NCI-H524 treated with DMSO at 0.1 percent for 48 hours (cell line): Measurements from ENCODE around the gene LTB4R.
"Not testable (repeated sequence)": the region's sequence is repeated elsewhere in the genome, so short reads cannot be mapped to it uniquely, and the experiment has no call there.

ENCODE experiments used
- DNase-seq: peaks from one replicate; lab custom pipeline; 2025; lab: John Stamatoyannopoulos, UW

Gene LTB4R

GRCh38 chr14:24343795-24344660 is 32.7 kb downstream of the LTB4R start:
- no peak for DNase-seq

GRCh38 chr14:24347134-24347533 is 35.8 kb downstream of the LTB4R start:
- no peak for DNase-seq

DNA sequence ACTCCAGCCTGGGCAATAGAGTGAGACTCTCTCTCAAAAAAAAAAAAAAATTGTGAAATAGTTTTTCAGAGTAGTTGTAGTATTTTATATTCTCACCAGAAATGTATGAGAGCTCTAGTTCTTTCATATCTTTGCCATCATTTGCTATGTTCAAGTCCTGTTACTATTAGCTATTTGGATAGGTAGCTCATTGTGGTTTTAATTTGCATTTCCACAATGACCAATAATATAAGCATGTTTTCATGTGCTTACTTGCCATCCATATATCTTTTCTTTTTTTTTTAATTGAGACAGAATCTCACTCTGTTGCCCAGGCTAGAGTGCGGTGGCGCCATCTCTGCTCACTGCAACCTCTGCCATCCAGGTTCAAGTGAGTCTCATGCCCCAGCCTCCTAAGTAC is 36.9 kb downstream of the LTB4R start:
- DNase-seq: no peak

DNA sequence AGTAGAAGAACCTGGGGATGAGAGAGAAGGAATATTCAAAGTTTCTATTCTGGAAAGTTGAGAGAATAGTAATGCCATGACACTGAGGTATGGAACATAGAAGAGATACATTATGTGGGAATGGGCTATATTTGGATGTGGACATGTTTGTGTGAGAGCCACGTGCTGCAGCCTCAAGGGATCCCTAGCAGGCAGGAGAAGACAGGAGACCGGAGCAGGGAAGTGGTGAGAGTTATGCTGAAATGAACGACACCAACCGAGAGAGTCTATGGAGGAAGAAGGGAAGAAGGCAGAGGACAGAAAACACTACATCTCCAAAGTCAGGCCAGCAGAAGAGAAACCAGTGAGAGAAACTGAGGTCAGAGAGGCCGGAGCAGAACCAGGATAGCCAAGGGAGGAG is 38.4 kb downstream of the LTB4R start:
- no peak for DNase-seq

DNA sequence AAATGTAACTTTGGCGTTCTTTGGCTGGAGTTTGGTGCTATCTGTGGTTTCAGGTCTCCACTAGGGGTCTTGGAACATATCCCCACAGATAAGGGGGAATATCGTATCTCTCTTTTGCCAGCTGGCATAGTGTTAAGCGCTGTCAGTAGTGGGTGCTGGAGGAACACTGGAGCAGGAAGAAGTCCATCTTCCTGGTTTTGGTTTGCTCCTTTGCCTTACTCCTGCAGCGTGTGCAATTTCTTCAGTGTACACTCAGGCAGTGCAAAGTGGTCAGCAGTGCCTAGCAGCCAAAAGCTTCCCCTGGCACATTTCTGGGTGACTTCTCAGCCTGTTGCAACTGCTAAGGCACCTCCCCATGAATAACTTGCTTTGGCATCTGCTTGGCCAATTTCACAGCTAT is 40.2 kb downstream of the LTB4R start:
- DNase-seq: peak; percentile 46

DNA sequence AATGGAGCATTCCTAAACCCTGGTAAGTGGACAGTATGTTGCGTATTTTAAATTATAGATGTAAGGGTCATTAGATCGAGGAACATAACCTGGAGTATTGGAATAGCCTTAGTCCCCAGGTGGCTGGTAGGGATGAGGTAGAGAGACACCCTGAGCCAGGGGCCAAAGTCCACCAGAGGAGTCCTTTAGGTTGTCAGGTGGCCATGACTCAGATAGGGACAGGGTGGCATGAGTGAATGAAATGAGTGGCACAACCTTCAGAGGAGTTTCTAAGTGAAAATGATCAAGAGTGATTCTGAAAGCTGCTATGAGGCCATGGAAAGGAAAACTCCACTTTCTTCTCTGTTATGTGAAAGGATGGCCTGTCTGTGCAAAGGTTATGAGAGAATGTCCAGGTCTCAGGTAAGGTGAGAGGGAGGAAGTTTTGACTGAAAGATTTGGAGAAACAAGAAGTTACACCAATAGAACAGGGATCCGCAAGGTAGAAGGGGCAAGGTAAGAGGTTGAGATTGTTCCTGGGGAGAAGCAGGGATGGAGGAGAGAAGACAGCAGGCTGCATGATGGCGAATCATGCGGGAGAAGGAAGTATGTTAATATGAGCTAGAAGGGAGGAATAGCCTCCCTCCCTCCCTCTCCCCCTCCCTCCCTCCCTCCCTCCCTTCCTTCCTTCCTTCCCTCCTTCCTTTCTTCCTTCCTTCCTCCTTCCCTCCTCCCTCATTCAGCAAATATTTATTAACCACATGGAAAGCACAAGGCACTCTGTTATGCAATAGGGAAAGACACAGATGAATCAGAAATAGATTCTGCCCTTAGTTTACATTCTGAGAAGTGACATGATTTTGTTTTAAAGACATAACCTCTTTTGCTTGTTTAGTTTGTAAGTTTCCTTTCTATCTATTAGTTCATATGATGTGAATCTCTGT is 42.5 kb downstream of the LTB4R start:
- no peak for DNase-seq

- not testable (repeated sequence) for DNase-seq
These were observed 43.2 kb downstream of the LTB4R start for GRCh38 chr14:24354482-24354825.

GRCh38 chr14:24355009-24355408 is 43.7 kb downstream of the LTB4R start:
- no peak for DNase-seq

DNA sequence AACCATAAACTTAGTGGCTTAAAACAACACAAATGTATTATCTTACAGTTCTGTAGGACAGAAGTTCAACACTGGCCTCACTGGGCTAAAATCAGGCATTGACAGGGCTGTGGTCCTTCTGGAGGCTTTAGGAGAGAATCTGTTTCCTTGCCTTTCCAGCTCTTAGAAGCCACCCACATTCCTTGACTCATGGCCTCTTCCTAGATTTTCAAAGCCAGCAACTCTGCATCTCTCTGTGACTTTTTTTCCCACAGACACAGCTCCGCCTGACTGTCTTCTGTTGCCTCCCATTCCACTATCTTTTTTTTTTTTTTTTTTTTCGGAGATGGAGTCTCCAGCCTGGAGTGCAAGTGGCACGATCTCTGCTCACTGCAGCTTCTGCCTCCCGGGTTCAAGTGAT is 44.9 kb downstream of the LTB4R start:
- no peak for DNase-seq

DNA sequence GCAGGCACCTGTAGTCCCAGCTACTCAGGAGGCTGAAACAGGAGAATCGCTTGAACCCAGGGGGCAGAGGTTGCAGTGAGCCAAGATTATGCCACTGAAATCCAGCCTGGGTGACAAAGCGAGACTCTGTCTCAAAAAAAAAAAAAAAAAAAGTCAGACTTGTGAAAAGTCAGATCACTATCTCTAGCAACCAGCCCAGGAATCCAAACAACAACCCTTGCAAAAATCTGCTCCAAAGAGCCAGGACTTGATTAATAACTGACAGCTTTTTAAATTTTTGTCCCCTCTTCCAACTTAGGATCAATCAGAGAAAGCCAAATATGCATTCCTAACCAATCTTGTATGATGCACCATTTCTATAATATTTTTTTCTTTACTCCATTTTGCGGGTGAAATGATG is 49.0 kb downstream of the LTB4R start:
- no peak for DNase-seq

GRCh38 chr14:24361326-24361725 is 50.0 kb downstream of the LTB4R start:
- DNase-seq: no peak

DNA sequence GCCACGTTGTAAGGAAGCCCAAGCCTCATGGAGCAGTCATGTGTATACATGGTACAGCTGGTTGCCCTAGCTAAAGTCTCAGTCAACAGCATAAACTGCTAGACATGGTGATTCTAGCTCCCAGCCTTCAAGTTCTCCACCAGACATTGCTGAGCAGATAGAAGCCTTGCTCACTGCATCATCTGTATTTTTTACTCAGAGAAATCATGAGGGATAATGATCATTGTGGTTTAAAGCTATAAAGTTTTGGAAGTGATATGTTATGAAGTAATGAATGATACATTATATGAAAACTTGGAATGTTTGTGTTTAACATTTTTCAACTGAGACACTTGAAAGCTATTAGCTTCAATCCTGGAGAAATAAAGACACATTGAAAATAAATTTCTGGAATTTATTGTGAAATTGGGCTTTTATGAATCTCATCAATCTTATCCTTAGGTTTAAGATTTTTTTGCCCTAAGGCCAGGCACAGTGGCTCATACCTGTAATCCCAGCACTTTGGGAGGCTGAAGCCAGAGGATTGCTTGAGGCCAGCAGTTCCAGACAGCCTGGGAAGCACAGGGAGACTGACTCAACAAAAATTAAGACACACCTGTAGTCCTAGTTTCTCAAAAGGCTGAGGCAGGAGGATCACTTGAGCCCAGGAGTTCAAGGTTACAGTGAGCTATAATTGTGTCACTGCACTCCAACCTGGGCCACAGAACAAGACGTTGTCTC is 51.1 kb downstream of the LTB4R start:
- no peak for DNase-seq

DNA sequence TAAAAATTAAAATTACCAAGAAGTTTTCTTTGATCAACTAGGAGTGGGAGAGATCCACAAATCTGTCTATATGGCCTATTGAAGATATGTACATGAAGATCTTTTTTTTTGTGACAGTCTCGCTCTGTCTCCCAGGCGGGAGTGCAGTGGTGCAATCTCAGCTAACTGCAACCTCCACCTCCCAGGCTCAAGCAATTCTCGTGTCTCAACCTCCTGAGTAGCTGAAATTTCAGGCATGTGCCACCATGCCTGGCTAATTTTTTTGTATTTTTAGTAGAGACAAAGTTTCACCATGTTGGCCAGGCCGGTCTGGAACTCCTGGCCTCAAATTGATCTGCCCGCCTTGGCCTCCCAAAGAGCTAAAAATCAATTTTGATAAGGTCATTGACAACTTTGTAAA is 52.1 kb downstream of the LTB4R start:
- no peak for DNase-seq

DNA sequence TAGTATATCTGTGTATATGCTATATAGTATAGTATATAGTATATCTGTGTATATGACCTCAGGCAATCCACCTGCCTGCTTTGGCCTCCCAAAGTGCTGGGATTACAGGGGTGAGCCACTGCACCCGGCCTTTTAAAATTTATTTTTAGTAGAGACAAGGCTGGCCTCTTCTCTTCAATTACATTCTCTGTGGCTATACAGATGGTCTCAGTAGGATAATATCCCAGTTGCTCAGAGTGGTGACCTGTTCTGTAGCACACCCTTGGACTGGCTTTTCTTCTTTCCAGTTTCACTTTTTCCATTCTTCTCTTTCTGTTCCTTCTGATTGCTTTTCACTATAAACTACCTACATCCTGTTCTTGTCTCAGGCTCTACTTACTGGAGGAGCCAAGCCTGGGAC is 53.5 kb downstream of the LTB4R start:
- no peak for DNase-seq

DNA sequence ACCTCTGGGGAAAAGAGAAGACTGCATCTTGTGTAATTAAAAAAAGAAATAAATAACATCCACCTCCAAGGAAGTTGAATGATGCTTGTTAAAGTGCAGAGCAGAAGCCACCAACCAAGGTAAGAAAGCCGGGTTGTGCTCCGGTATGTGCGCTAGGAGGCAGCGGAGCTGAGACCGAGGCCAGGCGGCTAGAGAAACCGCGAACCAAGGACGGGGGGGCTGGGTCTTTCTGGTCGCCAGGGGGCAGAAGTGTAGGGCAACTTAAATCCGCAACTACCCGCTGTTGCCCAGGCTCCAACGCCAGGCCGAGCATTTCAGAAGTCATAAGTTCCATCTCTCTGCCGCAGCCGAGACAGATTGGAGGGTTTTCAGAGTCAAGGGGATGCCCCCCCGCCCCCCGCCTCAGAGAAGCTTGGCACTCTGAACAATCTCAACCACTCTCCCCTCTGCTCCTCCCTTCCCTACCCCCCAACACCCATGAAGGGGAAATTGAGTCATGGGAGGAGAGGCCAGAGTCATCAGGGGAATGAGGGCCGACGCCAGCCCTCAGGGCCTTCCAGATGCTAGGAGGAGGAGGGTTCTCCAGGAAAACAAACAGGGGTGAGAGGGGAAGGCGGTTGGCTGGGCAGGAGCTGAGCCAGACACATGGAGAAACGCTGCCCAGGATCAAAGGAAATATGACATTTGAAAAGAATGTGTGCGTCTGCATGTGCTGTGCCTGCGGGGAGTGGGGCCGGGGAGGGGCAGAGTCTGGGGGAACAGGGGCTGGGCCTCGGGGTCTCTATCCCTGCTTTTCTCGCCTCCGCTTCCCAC is 54.5 kb downstream of the LTB4R start:
- peak; percentile 86 for DNase-seq

GRCh38 chr14:24366413-24366720 is 55.1 kb downstream of the LTB4R start:
- DNase-seq: no peak

DNA sequence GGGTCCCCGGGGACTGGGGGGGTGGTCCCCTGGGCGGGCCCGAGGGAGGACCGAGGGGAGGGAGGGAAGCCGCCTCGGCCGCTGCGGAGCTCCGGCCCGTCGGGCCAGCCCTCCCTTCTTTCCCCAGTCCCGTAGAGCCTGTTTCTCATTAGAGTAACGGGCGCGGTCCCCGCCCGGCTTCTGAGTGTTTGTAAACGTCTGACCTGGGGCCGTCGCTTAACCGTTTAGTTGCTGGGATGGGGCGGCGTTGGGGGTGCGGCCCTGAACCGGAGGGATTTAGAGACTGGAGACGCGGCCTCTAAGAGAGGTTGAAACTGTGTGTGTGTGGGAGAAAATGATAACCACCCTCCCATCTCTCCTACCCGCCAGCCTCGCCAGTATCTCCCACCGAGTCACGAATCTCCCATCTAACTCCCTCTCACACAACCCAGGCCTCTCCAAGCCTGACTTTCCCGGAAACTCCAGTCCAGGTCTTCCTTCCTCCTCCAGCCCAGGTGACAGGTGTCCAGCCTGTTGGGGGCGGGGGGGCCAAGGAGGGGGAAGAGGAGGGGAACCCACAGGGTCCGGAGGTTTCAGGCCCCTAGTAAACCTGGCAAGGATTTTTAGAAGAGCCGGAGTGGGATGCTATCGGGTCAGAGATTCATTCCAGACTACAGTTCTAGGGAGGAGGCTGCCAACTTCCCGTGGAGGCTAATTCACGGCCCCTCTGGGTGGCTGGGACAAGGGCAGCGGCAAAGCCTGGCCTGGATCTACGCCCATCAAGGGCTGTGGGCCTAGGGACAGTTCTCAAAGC is 55.6 kb downstream of the LTB4R start:
- DNase-seq: peak; percentile 98
